Trophoblast cell (in vitro differentiated cells and primary cell): ENCODE results near the gene OXCT2.

ENCODE experiments used
- DNase-seq, 2 donors: peaks; one replicate each; pipeline ENCODE4 v3.0.0-alpha.2; 2016
- H2AFZ ChIP-seq: 2 replicates; pipeline ENCODE4 v1.6.1; 2013; ENCODE audit warnings: low read length, moderate library complexity, mild to moderate bottlenecking; ENCODE audit not compliant: insufficient read depth, poor library complexity
- H2AK5ac ChIP-seq: 2 replicates; pipeline ENCODE4 v1.6.1; 2013; ENCODE audit warnings: mild to moderate bottlenecking, low read length
- H2BK120ac ChIP-seq: 2 replicates; pipeline ENCODE4 v1.6.1; 2013; ENCODE audit warnings: low read length, mild to moderate bottlenecking, moderate library complexity; ENCODE audit not compliant: insufficient read depth, poor library complexity
- H2BK12ac ChIP-seq: 2 replicates; pipeline ENCODE4 v1.6.1; 2013; ENCODE audit warnings: mild to moderate bottlenecking, low read length, moderate library complexity
- H2BK5ac ChIP-seq: 2 replicates; pipeline ENCODE4 v1.6.1; 2013; ENCODE audit warnings: low read length, low read depth, moderate library complexity, mild to moderate bottlenecking; ENCODE audit not compliant: poor library complexity
- H3K14ac ChIP-seq: 2 replicates; pipeline ENCODE4 v1.6.1; 2013; ENCODE audit warnings: mild to moderate bottlenecking, low read length
- H3K18ac ChIP-seq: 2 replicates; pipeline ENCODE4 v1.6.1; 2013; ENCODE audit warnings: mild to moderate bottlenecking, low read length
- H3K23ac ChIP-seq: 2 replicates; pipeline ENCODE4 v1.6.1; 2013; ENCODE audit warnings: low read length
- H3K27ac ChIP-seq: 2 replicates; pipeline ENCODE4 v1.5.1; 2013; ENCODE audit warnings: low read depth, mild to moderate bottlenecking, inconsistent platforms, low read length, moderate library complexity
- H3K27me3 ChIP-seq: 2 replicates; pipeline ENCODE4 v1.6.1; 2013; ENCODE audit warnings: inconsistent platforms, mild to moderate bottlenecking, low read length, moderate library complexity; ENCODE audit not compliant: insufficient read depth
- H3K36me3 ChIP-seq, 2 experiments: 1 replicate in 1 of 2; 2 replicates in 1 of 2; pipeline ENCODE4 v1.6.1; 2013; ENCODE audit warnings: low read length in 2 of 2, mild to moderate bottlenecking in 2 of 2, moderate library complexity in 1 of 2; ENCODE audit not compliant: insufficient read depth in 2 of 2, control insufficient read depth in 1 of 2
- H3K4ac ChIP-seq: 2 replicates; pipeline ENCODE4 v1.6.1; 2013; ENCODE audit warnings: low read depth, mild to moderate bottlenecking, low read length, moderate library complexity
- H3K4me1 ChIP-seq, 2 experiments: 1 replicate in 1 of 2; 2 replicates in 1 of 2; pipeline ENCODE4 v1.6.1; 2013; ENCODE audit warnings: low read length in 2 of 2, mild to moderate bottlenecking in 2 of 2, moderate library complexity in 1 of 2; ENCODE audit not compliant: insufficient read depth in 2 of 2, control insufficient read depth in 1 of 2
- H3K4me2 ChIP-seq: 2 replicates; pipeline ENCODE4 v1.6.1; 2013; ENCODE audit warnings: inconsistent platforms, mild to moderate bottlenecking, low read length, moderate library complexity
- H3K4me3 ChIP-seq: 2 replicates; pipeline ENCODE4 v1.5.1; 2013; ENCODE audit warnings: mild to moderate bottlenecking, low read depth, low read length, inconsistent platforms
- H3K79me1 ChIP-seq: one replicate; pipeline ENCODE4 v1.6.1; 2013; ENCODE audit warnings: low read length
- H3K79me2 ChIP-seq: 2 replicates; pipeline ENCODE4 v1.6.1; 2013; ENCODE audit warnings: low read length, mild to moderate bottlenecking; ENCODE audit not compliant: control insufficient read depth, insufficient read depth, poor library complexity
- H3K9ac ChIP-seq: 2 replicates; pipeline ENCODE4 v1.6.1; 2013; ENCODE audit warnings: mild to moderate bottlenecking, low read length
- H3K9me3 ChIP-seq: 2 replicates; pipeline ENCODE4 v1.6.1; 2013; ENCODE audit warnings: low read depth, mild to moderate bottlenecking, control low read depth, inconsistent platforms, low read length; ENCODE audit not compliant: insufficient read depth
- H4K12ac ChIP-seq: 2 replicates; pipeline ENCODE4 v1.6.1; 2013; ENCODE audit warnings: low read depth, mild to moderate bottlenecking, low read length, moderate library complexity
- H4K8ac ChIP-seq: 2 replicates; pipeline ENCODE4 v1.6.1; 2013; ENCODE audit warnings: low read depth, mild to moderate bottlenecking, low read length, moderate library complexity
- H4K91ac ChIP-seq: one replicate; pipeline ENCODE4 v1.6.1; 2013; ENCODE audit warnings: low read depth, mild to moderate bottlenecking, low read length, moderate library complexity
- WGBS: extraction: QIAGEN DNeasy Blood & Tissue Kit; methylation state at CpG from one replicate; pipeline ENCODE4 v1.1.7; 2013; ENCODE audit warnings: missing lambda C conversion rate; ENCODE audit not compliant: insufficient read length, insufficient coverage; ENCODE audit errors: extremely low coverage; 5-methylcytosine and 5-hydroxymethylcytosine counted together

Gene OXCT2

GRCh38 chr1:39758556-39759435, 12.4 kb downstream of the OXCT2 start:
- Histone ChIP-seq H3K4me1 (peaks cover 7 to 8% of the 10 kb centered on the region in 2 experiments), H3K4me3 (no peak overlapping the region), H2AFZ (no peak overlapping the region), H3K4me2 (no peak overlapping the region), H3K14ac (no peak overlapping the region), H2BK12ac (no peak overlapping the region), H3K36me3 (peaks cover 14 to 20% of the 10 kb centered on the region in 2 experiments), H3K18ac (no peak overlapping the region), H4K91ac (no peak overlapping the region), H4K8ac (no peak overlapping the region), H2BK120ac (no peak overlapping the region), H3K27me3 (no peaks in the 10 kb centered on the region), H2AK5ac (no peak overlapping the region), H3K9ac (no peak overlapping the region), H3K79me2 (no peaks in the 10 kb centered on the region), H3K4ac (no peak overlapping the region), H4K12ac (no peak overlapping the region), H3K79me1 (no peaks in the 10 kb centered on the region), H3K23ac (no peak overlapping the region), H2BK5ac (no peak overlapping the region), H3K9me3 (no peaks in the 10 kb centered on the region), H3K27ac (no peak overlapping the region)
- WGBS, result no CpG with 5 or more reads among the region's 16 CpGs
- peak; percentile 17 to 55 for DNase-seq

GRCh38 chr1:39757501-39757900, 13.6 kb downstream of the OXCT2 start:
- Histone ChIP-seq H3K4ac (no peak overlapping the region), H2AFZ (no peak overlapping the region), H4K12ac (no peak overlapping the region), H3K23ac (no peak overlapping the region), H3K79me2 (no peaks in the 10 kb centered on the region), H3K14ac (no peak overlapping the region), H2AK5ac (no peak overlapping the region), H2BK120ac (no peak overlapping the region), H3K27ac (no peak overlapping the region), H3K9ac (no peak overlapping the region), H3K4me3 (no peak overlapping the region), H3K4me2 (no peak overlapping the region), H3K36me3 (peaks cover 26 to 32% of the 10 kb centered on the region in 2 experiments), H2BK12ac (no peak overlapping the region), H3K4me1 (peaks cover 7 to 8% of the 10 kb centered on the region in 2 experiments), H3K18ac (no peak overlapping the region), H3K27me3 (no peaks in the 10 kb centered on the region), H3K9me3 (no peaks in the 10 kb centered on the region), H4K8ac (no peak overlapping the region), H4K91ac (no peak overlapping the region), H2BK5ac (no peak overlapping the region), H3K79me1 (no peaks in the 10 kb centered on the region)
- DNase-seq, result peak in 1 of 2 donors; percentile 28
- WGBS, result no CpG with 5 or more reads among the region's 5 CpGs

GRCh38 chr1:39755965-39756659, 15.0 kb downstream of the OXCT2 start:
- H3K27ac ChIP-seq, result no peak overlapping the region
- H3K4ac ChIP-seq, result no peak overlapping the region
- H2BK12ac ChIP-seq, result no peak overlapping the region
- H3K14ac ChIP-seq, result no peak overlapping the region
- H3K4me3 ChIP-seq, result no peak overlapping the region
- no peak overlapping the region for H4K12ac ChIP-seq
- no peaks in the 10 kb centered on the region for H3K27me3 ChIP-seq
- H3K79me1 ChIP-seq, result no peaks in the 10 kb centered on the region
- no peak overlapping the region for H4K8ac ChIP-seq
- no CpG with 5 or more reads among the region's 9 CpGs for WGBS
- no peak overlapping the region for H2AFZ ChIP-seq
- no peak overlapping the region for H3K9ac ChIP-seq
- no peak overlapping the region for H2BK120ac ChIP-seq
- no peak overlapping the region for H3K4me2 ChIP-seq
- H3K23ac ChIP-seq, result no peak overlapping the region
- H3K9me3 ChIP-seq, result no peaks in the 10 kb centered on the region
- DNase-seq, result no peak
- no peak overlapping the region for H4K91ac ChIP-seq
- peaks cover 7 to 8% of the 10 kb centered on the region in 2 experiments for H3K4me1 ChIP-seq
- peaks cover 36 to 45% of the 10 kb centered on the region in 2 experiments for H3K36me3 ChIP-seq
- H3K18ac ChIP-seq, result no peak overlapping the region
- H2BK5ac ChIP-seq, result no peak overlapping the region
- no peaks in the 10 kb centered on the region for H3K79me2 ChIP-seq
- no peak overlapping the region for H2AK5ac ChIP-seq

- H3K9me3 ChIP-seq, result no peaks in the 10 kb centered on the region
- WGBS, result no CpG with 5 or more reads among the region's 2 CpGs
- H4K91ac ChIP-seq, result no peak overlapping the region
- H3K4me1 ChIP-seq, result peaks cover 7 to 8% of the 10 kb centered on the region in 2 experiments
- H3K27ac ChIP-seq, result no peak overlapping the region
- no peak overlapping the region for H2BK120ac ChIP-seq
- H3K4me3 ChIP-seq, result no peak overlapping the region
- no peak overlapping the region for H2BK12ac ChIP-seq
- no peaks in the 10 kb centered on the region for H3K27me3 ChIP-seq
- DNase-seq, result no peak
- no peak overlapping the region for H3K4me2 ChIP-seq
- no peak overlapping the region for H2AFZ ChIP-seq
- H4K8ac ChIP-seq, result no peak overlapping the region
- H4K12ac ChIP-seq, result no peak overlapping the region
- no peak overlapping the region for H2AK5ac ChIP-seq
- no peaks in the 10 kb centered on the region for H3K79me2 ChIP-seq
- no peak overlapping the region for H3K23ac ChIP-seq
- no peak overlapping the region for H3K4ac ChIP-seq
- H2BK5ac ChIP-seq, result no peak overlapping the region
- no peaks in the 10 kb centered on the region for H3K79me1 ChIP-seq
- no peak overlapping the region for H3K14ac ChIP-seq
- no peak overlapping the region for H3K18ac ChIP-seq
- H3K9ac ChIP-seq, result no peak overlapping the region
- H3K36me3 ChIP-seq, result peaks cover 36 to 49% of the 10 kb centered on the region in 2 experiments
Measured at GRCh38 chr1:39754906-39755504, 16.1 kb downstream of the OXCT2 start.
